PC-9 (cell line): ENCODE data around the gene ADGRE1. TPM values are rescaled to one million over a fixed set of nuclear protein-coding genes. Genes with fewer than 3 reads are reported as not detected.

ENCODE experiments used
- BruUV-seq: library from RNA; stranded (reverse); fragments of 400-500 nt; replicated peaks from 2 replicates; lab custom pipeline; 2021; lab: Mats Ljungman, UMichigan
- CTCF ChIA-PET: fragments of 300-600 bp; sonication (Branson Sonifier 250); formaldehyde crosslinking; loops from one replicate; lab custom pipeline; 2022; ENCODE audit warnings: antibody characterized with exemption; lab: Charles Lee
- POLR2A ChIA-PET: fragments of 300-600 bp; sonication (Branson Sonifier 250); formaldehyde crosslinking; loops from one replicate; lab custom pipeline; 2022; ENCODE audit warnings: antibody characterized with exemption; ENCODE audit not compliant: unreplicated experiment; lab: Charles Lee
- DNase-seq, 2 experiments: peaks; one replicate each; pipeline versions ENCODE4 v3.0.0 to v3.0.0-alpha.2; 2015 to 2022; ENCODE audit warnings: mixed read lengths in 1 of 2
- H2AFZ ChIP-seq: fragments of 200-600 bp; sonication (generic); 2 replicates; pipeline ENCODE4 v1.8.1; 2017; ENCODE audit warnings: antibody characterized with exemption
- H3F3A ChIP-seq: fragments of 200-600 bp; sonication (generic); 2 replicates; pipeline ENCODE4 v1.8.1; 2017; ENCODE audit warnings: antibody characterized with exemption, mild to moderate bottlenecking, low read depth; ENCODE audit not compliant: insufficient read depth
- H3K27ac ChIP-seq: fragments of 200-600 bp; sonication (generic); 2 replicates; pipeline ENCODE4 v1.6.1; 2016; ENCODE audit warnings: mixed run types
- H3K27me3 ChIP-seq: fragments of 200-600 bp; sonication (generic); 2 replicates; pipeline ENCODE4 v1.6.1; 2016; ENCODE audit warnings: low read depth, mixed run types; ENCODE audit not compliant: insufficient read depth
- H3K36me3 ChIP-seq: fragments of 200-600 bp; sonication (generic); 2 replicates; pipeline ENCODE4 v1.6.1; 2016; ENCODE audit warnings: low read depth, mixed run types
- H3K4me1 ChIP-seq: fragments of 200-600 bp; sonication (generic); replicated peaks from 2 replicates; pipeline ENCODE4 v1.6.1; 2016; ENCODE audit warnings: mixed run types; ENCODE audit not compliant: insufficient read depth
- H3K4me2 ChIP-seq: fragments of 200-600 bp; sonication (generic); 2 replicates; pipeline ENCODE4 v1.6.1; 2017; ENCODE audit warnings: mixed run types
- H3K4me3 ChIP-seq: fragments of 200-600 bp; sonication (generic); 2 replicates; pipeline ENCODE4 v1.6.1; 2016; ENCODE audit warnings: mixed run types
- H3K79me2 ChIP-seq: fragments of 200-600 bp; sonication (generic); 2 replicates; pipeline ENCODE4 v1.6.1; 2017; ENCODE audit warnings: low read depth, mixed run types
- H3K9me2 ChIP-seq: fragments of 200-600 bp; sonication (generic); 2 replicates; pipeline ENCODE4 v1.8.1; 2017; ENCODE audit warnings: mild to moderate bottlenecking; ENCODE audit not compliant: insufficient read depth
- H3K9me3 ChIP-seq: fragments of 200-600 bp; sonication (generic); 2 replicates; pipeline ENCODE4 v1.8.1; 2016; ENCODE audit warnings: low read depth; ENCODE audit not compliant: insufficient read depth
- H4K20me1 ChIP-seq: fragments of 200-600 bp; sonication (generic); 2 replicates; pipeline ENCODE4 v1.8.1; 2017; ENCODE audit not compliant: insufficient read depth
- EZH2 ChIP-seq: fragments of 200-600 bp; sonication (generic); IDR thresholded peaks from 2 replicates; pipeline ENCODE4 v1.8.0; 2017; ENCODE audit warnings: antibody characterized with exemption, low read depth
- intact Hi-C: fragments of 100-400 bp; cut with micrococcal nuclease; formaldehyde crosslinking; loops from one replicate; pipeline ENCODE4 v1.10.0; 2022; ENCODE audit not compliant: unreplicated experiment
- total RNA-seq: library from RNA; stranded (reverse); gene quantifications from 2 replicates; pipeline ENCODE4 v1.2.3, GENCODE V29; 2021
- TF ChIP-seq, protein P1 (sequence below): fragments of 200-600 bp; sonication (generic); conservative IDR thresholded peaks from 2 replicates; pipeline ENCODE4 v1.6.1; 2017; ENCODE audit warnings: mixed run types, antibody characterized with exemption, mild to moderate bottlenecking, moderate library complexity

The ADGRE1 gene
- total RNA-seq, 1 experiment from 2014 or later, result not detected

DNA sequence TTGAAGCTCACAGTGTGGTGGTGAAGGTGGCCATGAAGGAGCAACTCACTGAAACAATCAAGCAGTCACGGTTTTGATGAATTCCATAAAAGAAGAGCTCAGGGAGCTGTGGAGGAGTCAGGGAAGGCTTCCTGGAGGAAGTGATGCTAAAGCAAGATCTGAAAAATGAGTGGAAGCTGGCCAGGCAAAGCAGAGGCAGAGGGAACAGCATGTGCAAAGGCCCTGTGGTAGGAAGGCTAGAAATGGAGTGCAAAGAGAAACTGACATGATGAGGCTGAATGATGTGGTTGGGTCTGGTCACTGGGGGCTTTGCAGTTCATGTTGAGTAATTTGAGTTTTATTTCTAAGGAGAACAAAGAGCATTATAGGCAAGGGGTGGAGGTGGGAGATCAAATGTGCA, 6.9 kb downstream of the ADGRE1 start:
- H4K20me1 ChIP-seq, result no peaks in the 10 kb centered on the region
- DNase-seq, result no peak
- no peaks in the 10 kb centered on the region for H3F3A ChIP-seq
- no TSS peak for BruUV-seq
- intact Hi-C loops, result no loop called here
- H3K27me3 ChIP-seq, result peaks cover 44% of the 10 kb centered on the region
- H3K4me1 ChIP-seq, result no peaks in the 10 kb centered on the region
- H3K36me3 ChIP-seq, result no peaks in the 10 kb centered on the region
- CTCF ChIA-PET, result no interaction called here
- no peaks in the 10 kb centered on the region for H3K9me2 ChIP-seq
- no peak overlapping the region for H3K4me2 ChIP-seq
- no peaks in the 10 kb centered on the region for H3K79me2 ChIP-seq
- no peak overlapping the region for H3K4me3 ChIP-seq
- no peak overlapping the region for H3K27ac ChIP-seq
- no peak overlapping the region for H2AFZ ChIP-seq
- TF ChIP-seq, protein P1, sequence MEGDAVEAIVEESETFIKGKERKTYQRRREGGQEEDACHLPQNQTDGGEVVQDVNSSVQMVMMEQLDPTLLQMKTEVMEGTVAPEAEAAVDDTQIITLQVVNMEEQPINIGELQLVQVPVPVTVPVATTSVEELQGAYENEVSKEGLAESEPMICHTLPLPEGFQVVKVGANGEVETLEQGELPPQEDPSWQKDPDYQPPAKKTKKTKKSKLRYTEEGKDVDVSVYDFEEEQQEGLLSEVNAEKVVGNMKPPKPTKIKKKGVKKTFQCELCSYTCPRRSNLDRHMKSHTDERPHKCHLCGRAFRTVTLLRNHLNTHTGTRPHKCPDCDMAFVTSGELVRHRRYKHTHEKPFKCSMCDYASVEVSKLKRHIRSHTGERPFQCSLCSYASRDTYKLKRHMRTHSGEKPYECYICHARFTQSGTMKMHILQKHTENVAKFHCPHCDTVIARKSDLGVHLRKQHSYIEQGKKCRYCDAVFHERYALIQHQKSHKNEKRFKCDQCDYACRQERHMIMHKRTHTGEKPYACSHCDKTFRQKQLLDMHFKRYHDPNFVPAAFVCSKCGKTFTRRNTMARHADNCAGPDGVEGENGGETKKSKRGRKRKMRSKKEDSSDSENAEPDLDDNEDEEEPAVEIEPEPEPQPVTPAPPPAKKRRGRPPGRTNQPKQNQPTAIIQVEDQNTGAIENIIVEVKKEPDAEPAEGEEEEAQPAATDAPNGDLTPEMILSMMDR, result no peak
- POLR2A ChIA-PET, result interaction anchor here (0.7 kb wide), 1 partner anchor 1475 kb away, joined by 4 read pairs; no protein-coding TSS in a partner anchor
- no peaks in the 10 kb centered on the region for H3K9me3 ChIP-seq

DNA sequence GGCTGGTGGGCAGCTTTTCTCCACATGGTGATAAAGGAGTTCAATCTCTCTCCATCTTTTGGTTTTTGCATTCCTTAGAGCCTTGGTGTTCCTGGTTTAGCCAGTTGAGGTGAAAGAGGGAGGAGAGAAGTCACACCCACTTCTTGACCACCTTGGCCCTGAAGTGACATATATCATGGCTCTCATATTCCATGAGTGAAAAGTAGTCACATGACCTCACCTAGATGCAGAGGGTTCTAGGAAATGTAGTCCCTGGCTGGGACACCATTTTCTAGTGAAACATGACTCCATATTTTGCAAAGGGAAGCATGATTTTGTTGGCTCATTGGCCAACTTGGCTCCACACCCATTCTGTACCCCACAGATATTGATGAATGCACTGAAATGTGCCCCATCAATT, 16.1 kb downstream of the ADGRE1 start:
- Histone ChIP-seq H3F3A (no peaks in the 10 kb centered on the region), H2AFZ (no peak overlapping the region), H3K9me3 (no peaks in the 10 kb centered on the region), H4K20me1 (no peaks in the 10 kb centered on the region), H3K27me3 (peaks cover 17% of the 10 kb centered on the region; the same call in 1 of the 2 replicates), H3K36me3 (no peaks in the 10 kb centered on the region), H3K4me1 (no peaks in the 10 kb centered on the region), H3K4me2 (no peak overlapping the region), H3K4me3 (no peak overlapping the region), H3K79me2 (no peaks in the 10 kb centered on the region), H3K27ac (no peak overlapping the region), H3K9me2 (no peaks in the 10 kb centered on the region)
- ChIA-PET CTCF (no interaction called here), POLR2A (no interaction called here)
- intact Hi-C loops, result no loop called here
- DNase-seq, result no peak
- TF ChIP-seq, protein P1, result no peak
- TF ChIP-seq EZH2, result no peak
- BruUV-seq, result no TSS peak

DNA sequence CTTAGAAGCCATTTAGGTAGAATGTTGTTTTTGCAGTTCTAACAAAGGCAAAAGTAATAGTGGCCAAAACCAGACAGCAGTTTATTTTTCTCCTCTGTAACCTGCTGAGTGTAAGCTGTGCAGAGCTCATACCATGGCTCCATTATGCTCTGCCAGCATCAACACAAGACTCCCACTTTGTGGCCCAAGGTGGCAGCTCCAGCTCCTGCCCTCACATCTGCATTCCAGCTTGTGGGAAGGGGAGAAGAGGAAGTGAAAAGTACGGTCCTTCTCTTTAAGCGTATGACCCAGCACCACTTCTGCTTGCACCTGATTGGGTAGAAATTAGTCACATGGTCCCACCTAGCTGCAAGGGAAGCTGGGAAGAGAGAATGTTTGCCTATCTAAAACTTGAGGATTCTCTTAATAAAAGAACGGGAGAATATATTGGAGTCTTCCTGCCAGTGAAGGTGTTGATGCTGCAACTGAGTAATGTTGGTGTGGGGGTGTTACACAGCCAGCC, 19.2 kb downstream of the ADGRE1 start:
- intact Hi-C loops, result no loop called here
- Histone ChIP-seq H3K27ac (no peak overlapping the region), H3K79me2 (no peaks in the 10 kb centered on the region), H3K4me3 (no peak overlapping the region), H3K36me3 (no peaks in the 10 kb centered on the region), H3K27me3 (peaks cover 20% of the 10 kb centered on the region), H3K9me3 (no peaks in the 10 kb centered on the region), H3F3A (no peaks in the 10 kb centered on the region), H3K9me2 (no peaks in the 10 kb centered on the region), H3K4me1 (no peaks in the 10 kb centered on the region), H4K20me1 (no peaks in the 10 kb centered on the region), H2AFZ (no peak overlapping the region), H3K4me2 (no peak overlapping the region)
- no peak for TF ChIP-seq EZH2
- TF ChIP-seq, protein P1, result no peak
- ChIA-PET CTCF (no interaction called here), POLR2A (no interaction called here)
- DNase-seq, result no peak
- BruUV-seq, result no TSS peak
